CD4-positive, alpha-beta T cell treated with Interleukin-15 for 1 hour (primary cell): ENCODE measurements around the gene SEMA5A.

ENCODE experiments used
- DNase-seq: peaks from one replicate; pipeline ENCODE4 v3.0.0-alpha.2; 2020

The SEMA5A gene

GRCh38 chr5:9045946-9046345, 499.9 kb downstream of the SEMA5A start:
- DNase-seq, result no peak

- no peak for DNase-seq
Measured at GRCh38 chr5:9042241-9042640, 503.6 kb downstream of the SEMA5A start.

- no peak for DNase-seq
Measured at GRCh38 chr5:9040475-9040874, 505.4 kb downstream of the SEMA5A start.

GRCh38 chr5:9037048-9037447, 508.8 kb downstream of the SEMA5A start:
- no peak for DNase-seq

- no peak for DNase-seq
Measured at GRCh38 chr5:9035346-9035745, 510.5 kb downstream of the SEMA5A start.

- no peak for DNase-seq
Measured at GRCh38 chr5:9034649-9035048, 511.2 kb downstream of the SEMA5A start.

GRCh38 chr5:9033524-9033923, 512.4 kb downstream of the SEMA5A start:
- no peak for DNase-seq

GRCh38 chr5:9025942-9026341, 519.9 kb downstream of the SEMA5A start:
- no peak for DNase-seq

- DNase-seq, result no peak
Measured at GRCh38 chr5:9020996-9021395, 524.9 kb downstream of the SEMA5A start.

GRCh38 chr5:9015937-9016270, 530.0 kb downstream of the SEMA5A start:
- DNase-seq, result no peak

- no peak for DNase-seq
Measured at GRCh38 chr5:9015260-9015936, 530.5 kb downstream of the SEMA5A start.

- no peak for DNase-seq
Measured at GRCh38 chr5:9013147-9013546, 532.7 kb downstream of the SEMA5A start.

- no peak for DNase-seq
Measured at GRCh38 chr5:9009931-9010651, 535.8 kb downstream of the SEMA5A start.

GRCh38 chr5:8997542-8998070, 548.3 kb downstream of the SEMA5A start:
- DNase-seq, result no peak

- no peak for DNase-seq
Measured at GRCh38 chr5:8993031-8993430, 552.8 kb downstream of the SEMA5A start.
